Panc1 (cell line): Measurements from ENCODE around the gene SVBP.
"Not testable (repeated sequence)": the region's sequence is repeated elsewhere in the genome, so short reads cannot be mapped to it uniquely, and the experiment has no call there.

Source experiments
- POLR2AphosphoS5 ChIP-seq: IDR thresholded peaks from 2 replicates; pipeline ENCODE4 v1.6.1; 2012; ENCODE audit warnings: mild to moderate bottlenecking, low read depth, low read length, moderate library complexity
- REST ChIP-seq, 2 experiments: IDR thresholded peaks; 2 replicates each; pipeline ENCODE4 v1.6.1; 2011 to 2012; ENCODE audit warnings: low read depth in 2 of 2, control low read depth in 1 of 2, low read length in 1 of 2, mild to moderate bottlenecking in 1 of 2, moderate library complexity in 1 of 2; ENCODE audit not compliant: insufficient read depth in 1 of 2
- SIN3A ChIP-seq: IDR thresholded peaks from 2 replicates; pipeline ENCODE4 v1.6.1; 2012; ENCODE audit warnings: low read depth, mild to moderate bottlenecking, low read length, moderate library complexity, borderline replicate concordance; ENCODE audit not compliant: insufficient read depth
- TCF7L2 ChIP-seq: IDR thresholded peaks from 2 replicates; pipeline ENCODE4 v1.6.1; 2011; ENCODE audit warnings: mild to moderate bottlenecking, low read depth, low read length, inconsistent platforms
- TF ChIP-seq, protein P1 (sequence below): fragments of 450-650 bp; IDR thresholded peaks from 2 replicates; pipeline ENCODE4 v1.5.1; 2017; ENCODE audit warnings: mild to moderate bottlenecking

DNA sequence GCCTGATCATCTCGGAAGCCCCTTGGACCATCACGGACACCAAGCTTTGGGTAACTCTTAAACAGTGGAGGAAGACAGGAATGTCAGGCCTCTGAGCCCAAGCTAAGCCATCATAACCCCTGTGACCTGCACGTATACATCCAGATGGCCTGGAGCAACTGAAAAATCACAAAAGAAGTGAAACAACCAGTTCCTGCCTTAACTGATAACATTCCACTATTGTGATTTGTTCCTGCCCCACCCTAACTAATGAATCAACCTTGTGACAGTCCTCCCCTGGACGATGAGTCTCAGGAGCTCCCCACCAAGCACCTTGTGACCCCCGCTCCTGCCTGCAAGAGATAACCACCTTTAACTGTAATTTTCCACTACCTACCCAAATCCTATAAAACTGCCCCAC lies 42.2 kb upstream of the SVBP start:
- TF ChIP-seq REST (IDR thresholded peaks at IDR 0.05; ENCODE audit: insufficient read depth in 1 of 2, low read depth in 2 of 2, low read length in 1 of 2); POLR2AphosphoS5; SIN3A; TCF7L2: not testable (repeated sequence)
- TF ChIP-seq, protein P1, sequence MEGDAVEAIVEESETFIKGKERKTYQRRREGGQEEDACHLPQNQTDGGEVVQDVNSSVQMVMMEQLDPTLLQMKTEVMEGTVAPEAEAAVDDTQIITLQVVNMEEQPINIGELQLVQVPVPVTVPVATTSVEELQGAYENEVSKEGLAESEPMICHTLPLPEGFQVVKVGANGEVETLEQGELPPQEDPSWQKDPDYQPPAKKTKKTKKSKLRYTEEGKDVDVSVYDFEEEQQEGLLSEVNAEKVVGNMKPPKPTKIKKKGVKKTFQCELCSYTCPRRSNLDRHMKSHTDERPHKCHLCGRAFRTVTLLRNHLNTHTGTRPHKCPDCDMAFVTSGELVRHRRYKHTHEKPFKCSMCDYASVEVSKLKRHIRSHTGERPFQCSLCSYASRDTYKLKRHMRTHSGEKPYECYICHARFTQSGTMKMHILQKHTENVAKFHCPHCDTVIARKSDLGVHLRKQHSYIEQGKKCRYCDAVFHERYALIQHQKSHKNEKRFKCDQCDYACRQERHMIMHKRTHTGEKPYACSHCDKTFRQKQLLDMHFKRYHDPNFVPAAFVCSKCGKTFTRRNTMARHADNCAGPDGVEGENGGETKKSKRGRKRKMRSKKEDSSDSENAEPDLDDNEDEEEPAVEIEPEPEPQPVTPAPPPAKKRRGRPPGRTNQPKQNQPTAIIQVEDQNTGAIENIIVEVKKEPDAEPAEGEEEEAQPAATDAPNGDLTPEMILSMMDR = not testable (repeated sequence)
